RWPE2 (cell line): ENCODE results near the gene MPND.

Source experiments
- ATAC-seq: fragments of 200-7000 bp; cut with Tn5 transposase; 3 replicates; pipeline ENCODE4 v1.9.1; 2021; ENCODE audit warnings: low read depth
- DNase-seq: peaks from one replicate; pipeline ENCODE4 v3.0.0-alpha.2; 2020; ENCODE audit warnings: low spot score
- H3K27ac ChIP-seq: fragments of 450-650 bp; 2 replicates; pipeline ENCODE4 v1.5.1; 2017; ENCODE audit warnings: mild to moderate bottlenecking; ENCODE audit not compliant: poor library complexity, severe bottlenecking
- H3K27me3 ChIP-seq: fragments of 250-450 bp; sonication (Bioruptor Pico); 2 replicates; pipeline ENCODE4 v1.5.1; 2021; ENCODE audit warnings: mild to moderate bottlenecking, moderate library complexity; ENCODE audit not compliant: insufficient read depth, poor library complexity, severe bottlenecking
- H3K36me3 ChIP-seq: fragments of 250-450 bp; sonication (Bioruptor Pico); 2 replicates; pipeline ENCODE4 v1.5.1; 2020; ENCODE audit warnings: low read depth, mild to moderate bottlenecking, moderate library complexity
- H3K4me1 ChIP-seq: fragments of 250-450 bp; sonication (Bioruptor Pico); 2 replicates; pipeline ENCODE4 v1.5.1; 2021; ENCODE audit warnings: mild to moderate bottlenecking, moderate library complexity; ENCODE audit not compliant: insufficient read depth, poor library complexity, severe bottlenecking
- H3K4me3 ChIP-seq: fragments of 250-450 bp; sonication (Bioruptor Pico); 2 replicates; pipeline ENCODE4 v1.5.1; 2021; ENCODE audit warnings: mild to moderate bottlenecking, moderate library complexity; ENCODE audit not compliant: severe bottlenecking
- H3K9me3 ChIP-seq: fragments of 250-450 bp; sonication (Bioruptor Pico); 2 replicates; pipeline ENCODE4 v1.5.1; 2021; ENCODE audit warnings: mild to moderate bottlenecking, moderate library complexity; ENCODE audit not compliant: severe bottlenecking
- TF ChIP-seq, protein P1 (sequence below): fragments of 450-650 bp; IDR thresholded peaks from one replicate; pipeline ENCODE4 v1.5.1; 2017; ENCODE audit warnings: mild to moderate bottlenecking, moderate library complexity; ENCODE audit not compliant: poor library complexity, severe bottlenecking

Gene MPND

DNA sequence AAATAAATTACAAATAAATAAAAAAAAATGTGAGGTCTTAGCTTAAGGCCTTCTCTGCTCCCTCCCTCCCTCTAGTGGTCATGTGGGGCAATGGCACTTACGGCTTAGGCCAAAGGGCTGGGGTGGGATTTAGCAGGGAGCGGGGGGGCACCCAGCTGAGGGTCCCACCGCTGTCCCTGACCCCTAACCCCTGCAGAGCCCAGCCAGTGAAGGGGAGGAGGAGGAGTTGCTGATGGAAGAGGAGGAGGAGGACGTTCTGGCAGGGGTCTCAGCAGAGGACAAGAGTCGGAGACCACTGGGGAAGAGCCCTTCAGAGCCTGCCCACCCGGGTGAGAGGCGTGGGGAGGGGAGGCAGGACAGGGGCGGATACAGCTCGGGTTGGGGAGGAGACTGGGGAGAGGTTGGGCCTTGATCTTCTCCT, 9.3 kb downstream of the MPND start:
- DNase-seq (peak; percentile 57), ATAC-seq (peak; percentile 59; the same call in 1 of the 3 replicates)
- Histone ChIP-seq H3K4me1 (no peaks in the 10 kb centered on the region), H3K4me3 (no peak overlapping the region), H3K9me3 (no peaks in the 10 kb centered on the region), H3K27ac (no peak overlapping the region), H3K27me3 (no peaks in the 10 kb centered on the region), H3K36me3 (no peaks in the 10 kb centered on the region; the same call in 1 of the 2 replicates)
- TF ChIP-seq, protein P1, sequence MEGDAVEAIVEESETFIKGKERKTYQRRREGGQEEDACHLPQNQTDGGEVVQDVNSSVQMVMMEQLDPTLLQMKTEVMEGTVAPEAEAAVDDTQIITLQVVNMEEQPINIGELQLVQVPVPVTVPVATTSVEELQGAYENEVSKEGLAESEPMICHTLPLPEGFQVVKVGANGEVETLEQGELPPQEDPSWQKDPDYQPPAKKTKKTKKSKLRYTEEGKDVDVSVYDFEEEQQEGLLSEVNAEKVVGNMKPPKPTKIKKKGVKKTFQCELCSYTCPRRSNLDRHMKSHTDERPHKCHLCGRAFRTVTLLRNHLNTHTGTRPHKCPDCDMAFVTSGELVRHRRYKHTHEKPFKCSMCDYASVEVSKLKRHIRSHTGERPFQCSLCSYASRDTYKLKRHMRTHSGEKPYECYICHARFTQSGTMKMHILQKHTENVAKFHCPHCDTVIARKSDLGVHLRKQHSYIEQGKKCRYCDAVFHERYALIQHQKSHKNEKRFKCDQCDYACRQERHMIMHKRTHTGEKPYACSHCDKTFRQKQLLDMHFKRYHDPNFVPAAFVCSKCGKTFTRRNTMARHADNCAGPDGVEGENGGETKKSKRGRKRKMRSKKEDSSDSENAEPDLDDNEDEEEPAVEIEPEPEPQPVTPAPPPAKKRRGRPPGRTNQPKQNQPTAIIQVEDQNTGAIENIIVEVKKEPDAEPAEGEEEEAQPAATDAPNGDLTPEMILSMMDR, result peak; percentile 81

DNA sequence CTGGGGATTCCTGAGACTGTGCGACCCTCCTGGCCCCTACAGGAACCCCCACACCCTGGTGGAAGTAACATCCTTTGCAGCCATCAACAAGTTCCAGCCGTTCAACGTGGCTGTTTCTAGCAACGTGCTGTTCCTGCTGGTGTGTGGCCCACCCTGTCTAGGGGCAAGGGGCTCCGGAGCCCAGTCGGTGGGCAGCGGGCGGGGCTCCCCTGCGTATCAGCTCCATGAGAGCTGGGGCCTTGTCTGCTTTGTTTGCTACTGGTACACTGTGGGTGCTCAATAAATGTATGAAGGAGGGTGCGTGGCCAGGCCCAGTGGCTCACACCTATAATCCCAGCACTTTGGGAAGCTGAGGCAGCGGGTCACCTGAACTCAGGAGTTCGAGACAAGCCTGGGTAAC, 10.9 kb downstream of the MPND start:
- DNase-seq, result no peak
- no peaks in the 10 kb centered on the region for H3K27me3 ChIP-seq
- ATAC-seq, result no peak
- H3K4me3 ChIP-seq, result no peak overlapping the region
- H3K4me1 ChIP-seq, result no peaks in the 10 kb centered on the region
- H3K9me3 ChIP-seq, result no peaks in the 10 kb centered on the region
- no peak overlapping the region for H3K27ac ChIP-seq
- peaks cover under 1% of the 10 kb centered on the region for H3K36me3 ChIP-seq
- TF ChIP-seq, protein P1, result no peak

DNA sequence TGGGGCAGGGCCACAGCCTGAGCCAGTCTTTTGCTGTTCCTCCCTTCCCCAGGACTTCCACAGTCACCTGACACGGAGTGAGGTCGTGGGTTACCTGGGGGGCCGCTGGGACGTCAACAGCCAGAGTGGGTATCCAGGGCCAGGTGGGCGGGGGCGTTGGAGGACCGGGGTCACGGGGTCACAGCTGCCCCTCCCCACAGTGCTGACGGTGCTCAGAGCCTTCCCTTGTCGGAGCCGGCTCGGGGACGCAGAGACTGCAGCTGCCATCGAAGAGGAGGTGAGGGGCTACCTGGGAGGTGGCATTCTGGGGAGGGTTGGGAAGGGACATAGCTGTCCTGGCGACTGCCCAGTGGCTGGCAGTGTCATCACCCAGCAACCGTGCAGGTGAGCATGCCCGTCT, 11.5 kb downstream of the MPND start:
- peaks cover 7% of the 10 kb centered on the region for H3K36me3 ChIP-seq

DNA sequence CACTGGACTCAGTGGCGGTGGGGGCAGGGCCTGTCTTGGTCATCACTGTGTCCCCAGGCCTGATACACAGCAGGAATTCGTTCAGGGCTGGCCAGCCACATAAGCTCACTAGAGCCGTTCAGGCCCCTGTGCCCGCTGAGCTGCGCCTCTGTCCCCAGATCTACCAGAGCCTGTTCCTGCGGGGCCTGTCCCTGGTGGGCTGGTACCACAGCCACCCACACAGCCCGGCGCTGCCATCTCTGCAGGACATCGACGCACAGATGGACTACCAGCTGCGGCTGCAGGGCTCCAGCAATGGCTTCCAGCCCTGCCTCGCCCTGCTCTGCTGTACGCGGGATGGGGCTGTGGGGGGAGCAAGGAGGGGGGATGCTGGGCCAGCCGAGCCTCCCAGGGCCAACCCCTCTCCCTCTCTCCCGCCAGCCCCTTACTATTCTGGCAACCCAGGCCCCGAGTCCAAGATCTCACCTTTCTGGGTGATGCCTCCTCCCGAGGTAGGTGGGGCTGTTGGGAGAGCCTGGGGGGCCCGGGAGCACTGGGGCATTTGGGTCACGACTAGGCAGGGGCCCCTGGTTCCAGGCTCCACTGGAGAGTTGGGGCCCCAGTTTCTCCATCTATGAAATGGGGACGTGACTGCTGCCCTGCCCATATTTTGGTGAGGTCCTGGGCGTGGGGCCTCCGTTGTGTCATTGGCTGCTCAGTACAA, 13.9 kb downstream of the MPND start:
- Histone ChIP-seq H3K4me3 (no peak overlapping the region), H3K9me3 (no peaks in the 10 kb centered on the region), H3K36me3 (peaks cover 20% of the 10 kb centered on the region), H3K4me1 (no peaks in the 10 kb centered on the region), H3K27ac (no peak overlapping the region), H3K27me3 (no peaks in the 10 kb centered on the region)
- peak; percentile 50 for DNase-seq
- no peak for ATAC-seq
- TF ChIP-seq, protein P1, result no peak

More for the DNA sequence above, 11.5 kb downstream of the MPND start:
- ATAC-seq (no peak), DNase-seq (no peak)
- TF ChIP-seq, protein P1, result no peak
- no peaks in the 10 kb centered on the region for H3K27me3 ChIP-seq
- H3K27ac ChIP-seq, result no peak overlapping the region
- no peaks in the 10 kb centered on the region for H3K4me1 ChIP-seq
- H3K9me3 ChIP-seq, result no peaks in the 10 kb centered on the region
- H3K4me3 ChIP-seq, result no peak overlapping the region

DNA sequence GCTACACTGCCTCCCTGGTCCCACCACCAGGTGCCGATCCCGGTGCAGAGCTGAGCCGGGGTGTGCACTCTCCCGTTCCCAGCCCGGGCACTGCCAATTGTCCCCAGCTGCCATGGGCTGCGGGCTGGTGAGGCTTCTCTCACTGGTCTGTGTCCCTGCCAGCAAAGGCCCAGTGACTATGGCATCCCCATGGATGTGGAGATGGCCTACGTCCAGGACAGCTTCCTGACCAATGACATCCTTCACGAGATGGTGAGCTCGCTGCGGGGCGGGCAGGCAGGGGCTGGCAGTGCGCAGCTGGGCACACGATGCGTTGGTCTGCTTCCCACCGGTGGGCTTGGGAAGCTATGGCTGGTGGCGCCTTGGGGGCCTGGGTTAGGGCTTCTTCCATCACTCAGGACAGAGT, 14.6 kb downstream of the MPND start:
- no peaks in the 10 kb centered on the region for H3K4me1 ChIP-seq
- ATAC-seq (no peak), DNase-seq (no peak)
- peaks cover 26% of the 10 kb centered on the region for H3K36me3 ChIP-seq
- no peaks in the 10 kb centered on the region for H3K9me3 ChIP-seq
- TF ChIP-seq, protein P1, result no peak
- H3K27me3 ChIP-seq, result no peaks in the 10 kb centered on the region
- no peak overlapping the region for H3K4me3 ChIP-seq
- H3K27ac ChIP-seq, result no peak overlapping the region
